SK-N-SH treated with all-trans-retinoic acid at 6 μM for 48 hours (cell line): ENCODE data around the gene SLC4A11.

Source experiments
- TSHZ2 ChIP-seq: fragments of 250-450 bp; sonication (Bioruptor Pico); IDR thresholded peaks from 2 replicates; pipeline ENCODE4 v1.5.0; 2020; ENCODE audit warnings: mild to moderate bottlenecking, moderate library complexity
- ZC3H10 ChIP-seq: fragments of 250-450 bp; sonication (Bioruptor Pico); IDR thresholded peaks from 2 replicates; pipeline ENCODE4 v1.5.1; 2021; ENCODE audit warnings: mild to moderate bottlenecking, moderate library complexity
- ZFP30 ChIP-seq: fragments of 450-650 bp; formaldehyde crosslinking; IDR thresholded peaks from 2 replicates; pipeline ENCODE4 v1.5.0; 2022; ENCODE audit warnings: mild to moderate bottlenecking, moderate library complexity

- TF ChIP-seq ZC3H10 (CRISPR knock-in tag) (no peak), TSHZ2 (CRISPR knock-in tag) (no peak), ZFP30 (CRISPR knock-in tag) (no peak)
Measured at GRCh38 chr20:3204124-3204794, 34.7 kb downstream of the SLC4A11 start, which contains the start of gene DDRGK1.
